Activated T-helper 1 cell treated with Interleukin-2 at 50 U/mL for 16 hours (primary cell): ENCODE measurements around the gene TMEM63B.
"Not testable (repeated sequence)": the region's sequence is repeated elsewhere in the genome, so short reads cannot be mapped to it uniquely, and the experiment has no call there.

ENCODE experiments used
- DNase-seq: peaks from one replicate; pipeline ENCODE4 v3.0.0-alpha.2; 2020; ENCODE audit warnings: low read depth

The TMEM63B gene

DNA sequence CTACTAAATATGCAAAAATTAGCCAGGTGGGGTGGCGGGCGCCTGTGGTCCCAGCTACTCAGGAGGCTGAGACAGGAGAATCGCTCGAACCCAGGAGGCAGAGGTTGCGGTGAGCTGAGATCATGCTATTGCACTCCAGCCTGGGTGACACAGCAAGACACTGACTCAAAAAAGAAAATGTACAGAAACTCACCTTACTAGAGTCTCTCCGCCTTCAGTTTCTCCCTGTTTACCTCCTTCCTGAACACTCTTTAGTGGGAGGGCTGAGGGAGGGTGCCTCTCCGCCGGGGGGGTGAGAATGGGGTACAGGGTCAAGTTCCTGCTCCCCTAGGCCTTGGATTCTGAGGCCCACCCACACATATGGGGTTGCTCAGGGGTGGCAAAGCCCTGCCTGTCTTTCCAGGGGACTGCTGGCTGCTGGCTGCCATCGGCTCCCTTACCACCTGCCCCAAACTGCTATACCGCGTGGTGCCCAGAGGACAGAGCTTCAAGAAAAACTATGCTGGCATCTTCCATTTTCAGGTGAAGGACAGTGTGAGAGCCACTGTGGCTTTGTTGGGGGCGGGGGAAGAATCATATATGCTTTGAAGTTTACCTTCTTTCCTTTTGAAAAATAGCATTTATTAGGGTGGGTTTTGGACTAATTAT, 44.7 kb downstream of the TMEM63B start:
- DNase-seq = no peak

DNA sequence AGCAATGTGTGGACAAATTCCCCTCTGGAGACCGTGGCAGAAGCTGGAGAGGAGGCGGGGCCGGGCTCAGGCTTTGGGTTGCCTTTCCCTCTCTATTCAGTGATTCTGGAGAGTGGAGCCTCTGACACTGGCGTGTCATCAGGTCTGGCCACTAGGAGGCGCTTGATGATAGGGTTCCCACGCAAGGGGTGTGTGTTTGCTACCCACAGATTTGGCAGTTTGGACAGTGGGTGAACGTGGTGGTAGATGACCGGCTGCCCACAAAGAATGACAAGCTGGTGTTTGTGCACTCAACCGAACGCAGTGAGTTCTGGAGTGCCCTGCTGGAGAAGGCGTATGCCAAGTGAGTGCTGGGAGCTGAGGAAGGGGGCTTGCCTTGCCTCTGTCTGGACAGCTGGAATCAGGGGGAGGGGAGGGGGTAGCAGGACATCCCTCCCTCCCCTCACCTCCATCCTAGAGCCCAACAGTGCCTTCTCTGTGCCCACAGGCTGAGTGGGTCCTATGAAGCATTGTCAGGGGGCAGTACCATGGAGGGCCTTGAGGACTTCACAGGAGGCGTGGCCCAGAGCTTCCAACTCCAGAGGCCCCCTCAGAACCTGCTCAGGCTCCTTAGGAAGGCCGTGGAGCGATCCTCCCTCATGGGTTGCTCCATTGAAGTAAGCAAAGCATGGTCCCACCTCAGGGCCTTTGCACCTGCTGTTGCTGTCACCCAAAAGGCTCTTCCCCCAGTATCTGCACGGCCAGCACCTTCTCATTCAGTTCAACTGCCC, 45.6 kb downstream of the TMEM63B start:
- DNase-seq = peak; percentile 58

DNA sequence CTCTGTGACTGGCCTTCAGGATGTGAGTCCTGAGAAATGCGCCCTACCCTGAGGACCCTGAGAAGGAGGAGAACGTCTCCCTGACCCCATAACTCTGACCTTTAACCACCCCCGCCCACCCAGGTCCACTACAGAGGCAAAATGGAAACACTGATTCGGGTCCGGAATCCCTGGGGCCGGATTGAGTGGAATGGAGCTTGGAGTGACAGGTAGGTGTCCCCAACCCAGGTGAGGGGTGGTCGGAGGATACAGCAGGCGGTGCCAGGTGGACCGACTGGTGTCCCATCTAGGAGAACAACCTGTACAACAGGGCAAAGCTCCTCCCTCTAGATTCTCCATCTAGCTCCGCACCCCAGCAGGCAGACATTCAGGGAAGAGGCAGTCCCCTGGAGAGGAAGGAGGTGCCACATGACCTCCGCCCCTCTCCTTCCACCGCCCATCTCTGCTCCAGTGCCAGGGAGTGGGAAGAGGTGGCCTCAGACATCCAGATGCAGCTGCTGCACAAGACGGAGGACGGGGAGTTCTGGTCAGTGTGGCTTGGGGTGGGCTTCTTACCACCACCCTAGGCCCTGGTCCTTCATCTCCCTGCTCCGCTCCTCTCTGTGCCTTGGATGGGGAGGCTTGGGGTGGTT, 48.9 kb downstream of the TMEM63B start:
- DNase-seq = no peak

DNA sequence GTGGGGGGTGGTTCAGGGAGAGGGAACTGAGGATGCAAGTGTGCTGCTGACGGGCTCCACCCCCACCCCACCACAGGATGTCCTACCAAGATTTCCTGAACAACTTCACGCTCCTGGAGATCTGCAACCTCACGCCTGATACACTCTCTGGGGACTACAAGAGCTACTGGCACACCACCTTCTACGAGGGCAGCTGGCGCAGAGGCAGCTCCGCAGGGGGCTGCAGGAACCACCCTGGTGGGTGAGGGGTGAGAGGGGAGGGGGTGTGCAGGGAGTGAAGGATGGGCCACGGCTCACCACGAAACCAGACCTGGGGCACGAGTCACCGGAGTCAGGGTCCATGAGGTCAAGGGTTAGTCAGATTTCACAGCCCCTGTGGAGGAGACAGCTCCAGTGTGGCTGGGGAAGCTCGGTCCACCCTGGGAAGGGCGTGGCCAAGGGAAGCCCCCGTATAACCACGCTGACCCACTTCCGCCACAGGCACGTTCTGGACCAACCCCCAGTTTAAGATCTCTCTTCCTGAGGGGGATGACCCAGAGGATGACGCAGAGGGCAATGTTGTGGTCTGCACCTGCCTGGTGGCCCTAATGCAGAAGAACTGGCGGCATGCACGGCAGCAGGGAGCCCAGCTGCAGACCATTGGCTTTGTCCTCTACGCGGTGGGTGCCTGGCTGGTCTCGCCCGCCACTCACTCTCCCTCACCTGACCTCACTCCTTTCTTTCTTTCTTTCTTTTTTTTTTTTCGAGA, 49.6 kb downstream of the TMEM63B start:
- no peak for DNase-seq

DNA sequence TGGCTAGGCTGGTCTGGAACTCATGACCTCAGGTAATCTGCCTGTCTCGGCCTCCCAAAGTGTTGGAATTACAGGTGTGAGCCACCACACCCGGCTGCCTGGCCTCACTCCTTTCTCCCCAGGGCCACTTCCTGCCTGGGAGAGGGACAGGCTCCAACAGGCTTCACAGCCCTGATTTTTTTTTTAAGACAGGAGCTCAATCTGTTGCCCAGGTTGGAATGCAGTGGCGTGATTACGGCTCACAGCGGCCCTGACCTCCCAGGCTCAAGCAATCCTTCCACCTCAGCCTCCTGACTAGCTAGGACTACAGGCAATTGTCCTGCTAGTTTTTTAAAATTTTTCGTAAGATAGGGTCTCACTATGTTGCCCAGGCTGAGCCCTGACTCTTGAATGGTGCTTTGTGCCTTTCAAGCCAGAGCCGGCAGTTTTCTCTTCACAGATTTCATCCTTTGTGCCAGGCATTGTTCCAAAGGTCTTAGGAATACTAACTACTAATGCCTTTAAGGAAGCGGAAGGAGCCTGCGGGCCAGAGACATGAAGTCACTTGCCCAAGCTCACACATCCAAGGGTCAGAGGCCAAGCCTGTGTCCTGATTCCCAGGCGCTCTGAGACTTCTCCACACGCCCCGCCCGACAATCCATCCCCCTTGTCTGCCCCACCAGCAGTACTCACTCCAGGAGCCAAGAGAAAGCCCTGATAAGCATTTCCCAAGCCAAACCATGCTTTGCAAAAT, 50.5 kb downstream of the TMEM63B start:
- DNase-seq = no peak

DNA sequence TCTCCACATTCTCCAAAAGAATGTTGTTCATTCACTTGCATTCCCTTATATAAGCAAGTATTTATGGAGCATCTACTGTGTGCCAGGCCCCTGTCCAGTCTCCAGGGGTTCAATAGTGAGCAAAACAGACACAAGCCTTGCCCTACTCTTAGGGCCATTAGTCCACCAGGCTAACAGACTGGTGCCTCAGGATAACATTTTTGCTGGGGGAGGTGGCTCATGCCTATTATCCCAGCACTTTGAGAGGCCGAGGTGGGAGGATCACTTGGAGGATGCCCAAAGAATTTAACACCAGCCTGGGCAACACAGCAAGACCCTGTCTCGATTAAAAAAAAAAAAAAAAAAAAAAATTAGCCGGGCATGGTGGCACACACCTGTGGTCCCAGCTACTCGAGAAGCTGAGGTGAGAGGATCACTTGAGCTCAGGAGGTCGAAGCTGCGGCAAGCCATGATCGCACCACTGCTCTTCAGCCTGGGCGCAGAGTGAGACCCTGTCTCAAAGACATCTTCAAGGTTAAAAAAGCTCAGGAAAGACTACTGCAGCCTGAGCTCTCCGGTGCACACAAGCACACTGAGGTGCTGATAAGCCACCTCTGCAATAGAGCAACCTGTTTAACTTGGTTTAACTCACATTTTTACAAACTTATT, 51.2 kb downstream of the TMEM63B start:
- no peak for DNase-seq

DNA sequence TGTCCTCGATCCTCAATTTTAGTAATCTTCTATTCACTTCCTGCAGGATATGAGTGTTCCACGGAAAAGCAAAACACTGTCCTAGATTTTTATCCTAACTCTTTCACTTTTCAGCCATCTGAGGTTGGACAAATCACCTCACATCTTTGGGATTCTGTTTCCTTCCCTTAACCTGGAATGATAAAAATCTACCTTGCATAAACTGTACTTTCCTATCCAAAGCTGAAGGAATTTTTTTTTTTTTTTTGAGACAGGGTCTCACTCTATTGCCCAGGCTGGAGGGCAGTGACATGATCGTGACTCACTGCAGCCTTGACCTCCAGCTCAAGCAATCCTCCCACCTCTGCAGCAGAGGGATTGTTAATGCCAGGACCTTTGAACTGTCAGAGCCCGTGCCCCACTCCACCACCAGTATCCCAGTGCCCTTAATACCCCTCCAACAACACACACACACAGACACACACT, 51.8 kb downstream of the TMEM63B start:
- DNase-seq = no peak

DNA sequence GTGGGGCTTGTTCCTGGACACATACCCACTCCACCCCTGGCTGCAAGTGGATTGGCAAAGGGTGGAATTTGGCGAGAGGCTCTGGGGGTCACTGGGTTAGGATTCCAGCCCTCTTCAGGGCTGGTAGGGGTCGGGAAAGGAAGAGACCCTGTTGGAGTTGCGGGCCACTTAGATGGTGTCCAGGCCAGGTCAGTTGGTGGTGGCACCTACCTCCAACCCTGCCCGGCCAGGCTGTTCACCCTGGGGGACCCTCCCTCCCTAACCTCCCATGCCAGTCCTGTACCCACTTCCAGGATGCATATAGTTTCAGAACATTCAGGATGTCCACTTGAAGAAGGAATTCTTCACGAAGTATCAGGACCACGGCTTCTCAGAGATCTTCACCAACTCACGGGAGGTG, 52.3 kb downstream of the TMEM63B start:
- no peak for DNase-seq

DNA sequence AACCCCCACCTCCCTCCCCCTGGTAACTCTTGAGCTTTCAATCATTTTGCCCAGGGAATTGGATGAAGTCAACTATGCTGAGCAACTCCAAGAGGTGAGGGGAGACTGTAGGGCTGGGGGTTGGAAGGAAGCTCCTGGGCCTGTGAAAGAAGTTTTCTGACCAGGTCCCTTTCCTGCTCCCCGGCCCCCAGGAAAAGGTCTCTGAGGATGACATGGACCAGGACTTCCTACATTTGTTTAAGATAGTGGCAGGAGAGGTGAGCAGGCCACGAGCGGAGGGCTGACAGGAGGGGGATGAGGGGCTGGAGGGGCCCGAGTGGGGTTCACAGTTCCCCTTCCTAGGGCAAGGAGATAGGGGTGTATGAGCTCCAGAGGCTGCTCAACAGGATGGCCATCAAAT, 53.1 kb downstream of the TMEM63B start:
- no peak for DNase-seq

DNA sequence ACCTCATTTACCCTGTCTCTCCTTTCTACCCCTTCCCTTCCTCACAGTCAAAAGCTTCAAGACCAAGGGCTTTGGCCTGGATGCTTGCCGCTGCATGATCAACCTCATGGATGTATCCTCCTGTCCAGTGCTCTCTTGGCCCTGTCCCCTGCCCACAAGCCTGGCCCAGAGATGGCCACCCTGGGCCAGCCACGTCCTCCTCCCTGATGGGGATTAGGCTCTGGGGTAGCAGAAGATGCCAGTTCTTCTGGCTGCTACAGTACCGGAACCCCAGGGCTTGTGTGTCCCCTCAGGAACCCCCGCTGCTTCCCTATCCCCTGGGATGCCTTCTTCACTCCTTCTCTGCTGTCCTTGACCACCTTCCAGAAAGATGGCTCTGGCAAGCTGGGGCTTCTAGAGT, 53.5 kb downstream of the TMEM63B start:
- DNase-seq = no peak

DNA sequence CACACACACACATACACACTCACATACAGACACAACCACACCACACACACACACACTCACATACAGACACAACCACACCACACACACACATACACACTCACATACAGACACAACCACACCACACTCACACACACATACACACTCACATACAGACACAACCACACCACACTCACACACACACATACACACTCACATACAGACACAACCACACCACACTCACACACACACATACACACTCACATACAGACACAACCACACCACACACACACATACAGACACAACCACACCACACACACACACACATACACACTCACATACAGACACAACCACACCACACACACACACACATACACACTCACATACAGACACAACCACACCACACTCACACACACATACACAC, 54.4 kb downstream of the TMEM63B start:
- DNase-seq = not testable (repeated sequence)

DNA sequence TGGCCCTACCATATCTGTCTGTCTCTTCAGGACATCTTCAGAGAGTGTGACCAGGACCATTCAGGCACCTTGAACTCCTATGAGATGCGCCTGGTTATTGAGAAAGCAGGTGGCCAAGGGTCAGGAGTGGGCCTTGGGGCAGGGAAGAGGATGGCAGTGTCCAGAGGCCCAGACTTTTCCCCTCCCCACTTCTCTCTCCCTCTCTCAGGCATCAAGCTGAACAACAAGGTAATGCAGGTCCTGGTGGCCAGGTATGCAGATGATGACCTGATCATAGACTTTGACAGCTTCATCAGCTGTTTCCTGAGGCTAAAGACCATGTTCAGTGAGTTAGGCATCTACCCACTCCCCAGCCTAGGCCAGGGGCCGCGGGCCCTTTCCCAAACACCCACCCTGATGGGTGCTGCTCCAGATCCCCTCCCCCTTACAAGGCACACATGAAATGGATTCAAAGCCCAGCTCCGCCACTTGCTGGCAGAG, 55.6 kb downstream of the TMEM63B start:
- DNase-seq = no peak

DNA sequence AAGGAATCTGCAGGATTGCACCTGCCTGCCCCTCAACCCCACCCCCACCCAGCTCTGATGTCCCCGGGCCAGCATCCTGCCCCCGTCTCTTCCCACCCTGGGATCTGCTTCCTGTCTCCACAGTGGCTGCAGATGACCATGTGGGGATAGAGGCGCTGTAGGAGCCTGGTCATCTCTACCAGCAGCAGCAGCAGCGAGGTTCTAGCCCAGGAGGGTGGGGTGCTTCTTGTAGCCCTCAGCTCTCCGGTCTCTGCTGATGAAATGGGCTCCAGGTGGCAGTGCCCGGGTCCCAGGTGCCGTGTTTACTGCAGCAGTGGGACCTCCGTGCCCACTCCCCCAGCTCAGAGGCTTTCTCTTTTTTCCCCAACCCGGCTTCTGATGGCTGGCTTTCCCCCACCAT, 56.4 kb downstream of the TMEM63B start:
- no peak for DNase-seq

DNA sequence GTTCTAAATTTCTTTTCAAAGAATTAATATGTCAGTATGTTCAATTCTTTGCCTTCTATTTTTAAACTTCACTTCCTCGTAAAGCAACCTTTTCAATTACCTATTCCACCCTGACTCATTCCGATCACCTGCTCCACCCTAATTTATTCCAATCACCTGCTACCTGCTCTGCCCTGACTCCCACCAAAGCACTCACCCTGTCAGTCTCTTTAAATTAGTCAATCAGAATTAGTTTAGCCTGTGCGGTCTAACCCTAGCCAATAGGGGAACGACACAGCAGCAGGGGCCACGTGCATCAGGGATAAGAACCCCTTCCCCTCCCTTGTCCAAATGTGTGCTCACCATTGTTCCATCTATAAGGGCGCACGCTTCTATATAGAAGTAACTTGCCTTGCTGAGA, 58.0 kb downstream of the TMEM63B start:
- not testable (repeated sequence) for DNase-seq

DNA sequence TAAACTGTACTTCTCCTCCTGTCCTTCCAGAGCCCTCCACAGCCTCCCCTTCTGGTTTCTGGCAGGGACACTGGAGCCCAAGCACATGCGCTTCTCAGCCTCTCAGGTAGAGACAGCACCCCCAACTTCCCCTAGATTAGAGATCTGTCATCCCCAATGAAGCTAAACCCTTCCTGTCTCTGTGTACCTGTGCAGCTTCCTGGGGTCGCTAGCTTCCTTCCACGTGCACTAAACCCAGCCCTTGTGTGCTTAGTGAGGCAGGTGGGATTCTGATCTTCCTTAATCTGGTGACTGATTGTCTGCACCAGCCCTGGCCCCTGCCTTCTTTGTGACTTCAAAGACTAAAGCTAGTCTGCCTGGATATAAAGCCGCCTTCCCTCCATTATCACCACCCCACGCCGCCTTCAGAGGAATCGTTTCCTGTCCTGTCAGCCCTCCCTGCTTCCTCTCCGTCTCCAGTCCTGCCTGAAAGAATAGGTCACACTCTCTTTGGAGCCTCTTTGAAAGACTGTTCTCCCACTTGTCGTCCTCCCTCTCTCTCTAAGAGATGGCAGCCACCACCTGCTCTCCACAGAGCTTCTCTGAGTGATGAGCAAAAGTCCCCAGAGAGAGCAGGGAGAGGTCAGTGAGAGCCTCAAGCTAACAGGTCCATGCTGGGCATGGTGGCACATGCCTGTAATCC, 58.7 kb downstream of the TMEM63B start:
- no peak for DNase-seq

DNA sequence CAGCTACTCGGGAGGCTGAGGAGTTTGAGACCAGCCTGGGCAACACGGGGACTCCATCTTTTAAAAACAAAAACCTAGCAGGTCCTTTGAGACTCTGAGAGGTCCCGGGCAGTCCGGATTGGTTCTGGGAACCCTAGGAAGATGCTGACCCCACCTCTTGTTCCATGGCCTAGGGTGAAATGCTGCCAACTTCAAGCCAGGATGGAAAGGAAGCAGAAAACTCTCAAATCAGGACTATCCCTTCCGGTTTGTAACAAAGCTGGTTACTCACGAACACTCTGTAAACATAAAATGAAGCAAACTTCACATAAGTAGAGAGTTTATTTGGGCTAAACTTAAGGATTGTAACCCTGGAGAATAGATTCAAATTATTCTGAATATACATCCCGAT, 59.3 kb downstream of the TMEM63B start:
- no peak for DNase-seq

DNA sequence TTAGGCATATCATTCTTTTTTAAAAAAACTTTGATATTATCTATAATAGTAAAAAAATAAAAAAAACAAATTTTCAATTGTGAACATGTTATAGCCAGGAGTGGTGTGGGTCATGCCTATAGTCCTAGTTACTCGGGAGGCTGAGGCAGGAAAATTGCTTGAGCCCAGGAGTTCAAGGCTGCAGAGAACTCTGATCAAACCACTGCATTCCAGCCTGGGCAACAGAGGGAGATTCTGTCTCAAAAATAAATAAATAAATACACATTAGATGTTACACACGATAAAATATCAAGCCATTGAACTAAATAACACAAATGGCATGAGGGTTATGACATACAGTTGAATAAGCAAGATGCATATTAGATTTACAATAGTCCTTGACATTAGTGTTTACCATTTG, 61.5 kb downstream of the TMEM63B start:
- no peak for DNase-seq

DNA sequence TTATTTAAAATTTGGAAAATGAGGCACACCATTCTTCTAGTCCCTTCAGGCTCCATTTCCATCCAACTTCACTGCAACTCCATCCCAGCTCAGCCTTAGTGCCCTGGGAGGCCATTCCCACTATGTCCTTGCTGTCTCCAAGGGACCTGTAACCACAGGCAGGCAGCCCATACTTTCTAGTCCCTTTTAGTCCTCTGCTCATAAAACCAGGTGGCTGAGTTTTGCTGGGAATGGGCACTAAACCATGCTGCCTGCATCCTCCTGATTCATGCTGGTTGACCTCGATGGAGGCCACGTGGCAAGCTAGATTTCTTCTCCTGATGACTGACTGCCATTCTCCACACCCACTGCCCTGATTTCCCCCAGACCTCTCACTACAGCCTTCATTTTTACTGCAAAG, 61.9 kb downstream of the TMEM63B start:
- no peak for DNase-seq

DNA sequence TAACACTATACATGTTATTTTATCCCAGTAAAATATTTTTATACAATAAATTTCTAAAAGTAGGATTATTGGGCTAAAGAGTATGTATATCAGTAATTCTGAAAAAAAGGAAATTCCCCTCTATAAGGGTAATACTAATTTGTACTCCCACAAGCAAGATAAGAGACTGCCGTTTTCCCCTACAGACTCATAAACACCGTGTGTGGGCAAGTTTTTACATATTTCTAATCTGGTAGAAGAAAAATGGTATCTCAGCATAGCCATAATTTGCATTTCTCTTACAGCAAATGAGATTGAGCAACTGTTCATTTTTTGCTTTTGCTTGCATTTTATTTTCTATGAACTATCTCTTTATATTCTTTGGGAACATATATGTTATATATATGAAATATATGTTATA, 63.4 kb downstream of the TMEM63B start:
- DNase-seq = no peak

DNA sequence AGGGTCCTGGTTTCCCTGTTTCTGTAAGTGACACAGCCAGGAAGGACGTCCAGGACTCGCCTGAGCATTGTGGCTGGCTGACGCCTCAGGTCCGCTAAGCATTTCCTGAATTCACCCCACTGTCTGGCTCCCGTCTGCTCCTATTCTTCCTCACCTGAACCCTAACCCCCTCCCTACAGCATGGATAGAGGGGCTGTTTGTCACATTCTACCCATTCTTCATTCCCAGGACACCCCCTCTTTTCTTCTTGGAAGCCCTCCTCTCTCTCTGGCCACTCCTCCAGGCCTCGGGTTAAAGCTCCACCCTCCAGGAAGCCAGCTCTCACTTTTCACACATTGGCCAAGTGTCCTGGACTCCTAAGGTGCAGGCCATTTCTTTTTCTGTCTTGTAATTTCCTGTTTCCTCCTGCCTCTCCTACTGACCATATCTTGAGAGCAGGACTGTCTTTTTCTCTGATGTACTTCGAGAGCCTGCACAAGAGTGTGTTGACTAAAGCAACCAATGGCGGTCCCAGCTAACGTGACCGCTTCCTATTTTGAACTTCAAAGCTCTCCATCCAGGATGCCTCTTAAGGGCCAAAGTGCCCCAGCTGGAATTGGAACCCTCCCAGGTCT, 65.2 kb downstream of the TMEM63B start:
- DNase-seq = no peak
